SKM-1 treated with dmso at 0.1 percent for 144 hours (cell line): ENCODE data around the gene TTLL12.

Experiments used
- DNase-seq: peaks from one replicate; lab custom pipeline; 2025; ENCODE audit not compliant: unreplicated experiment; lab: John Stamatoyannopoulos, UW

TTLL12 gene

GRCh38 chr22:43173976-43174720 is 12.8 kb downstream of the TTLL12 start:
- no peak for DNase-seq

- no peak for DNase-seq
Measured at GRCh38 chr22:43173566-43173965, 13.4 kb downstream of the TTLL12 start.

GRCh38 chr22:43172191-43172590 is 14.7 kb downstream of the TTLL12 start:
- no peak for DNase-seq

- no peak for DNase-seq
Measured at GRCh38 chr22:43171607-43172006, 15.3 kb downstream of the TTLL12 start.

- DNase-seq: no peak
Measured at GRCh38 chr22:43171019-43171491, 15.9 kb downstream of the TTLL12 start.

- DNase-seq: no peak
Measured at GRCh38 chr22:43170131-43170480, 16.8 kb downstream of the TTLL12 start.

- no peak for DNase-seq
Measured at GRCh38 chr22:43169310-43170130, 17.4 kb downstream of the TTLL12 start.

- DNase-seq: no peak
Measured at GRCh38 chr22:43168471-43169309, 18.2 kb downstream of the TTLL12 start.

- DNase-seq: no peak
Measured at GRCh38 chr22:43167001-43167589, 19.8 kb downstream of the TTLL12 start.

- no peak for DNase-seq
Measured at GRCh38 chr22:43166132-43166930, 20.6 kb downstream of the TTLL12 start.

GRCh38 chr22:43164636-43165035 is 22.3 kb downstream of the TTLL12 start:
- DNase-seq: no peak

GRCh38 chr22:43163241-43163795 is 23.6 kb downstream of the TTLL12 start:
- no peak for DNase-seq

- no peak for DNase-seq
Measured at GRCh38 chr22:43162412-43163150, 24.4 kb downstream of the TTLL12 start.

GRCh38 chr22:43160497-43161126 is 26.3 kb downstream of the TTLL12 start:
- no peak for DNase-seq

GRCh38 chr22:43159484-43160178 is 27.3 kb downstream of the TTLL12 start:
- no peak for DNase-seq

GRCh38 chr22:43158778-43159483 is 28.0 kb downstream of the TTLL12 start:
- no peak for DNase-seq

- DNase-seq: no peak
Measured at GRCh38 chr22:43157874-43158546, 28.9 kb downstream of the TTLL12 start.
